Measurements from ENCODE around the gene FAM200B.
"Not testable (repeated sequence)": the region's sequence is repeated elsewhere in the genome, so short reads cannot be mapped to it uniquely, and the experiment has no call there.

FAM200B gene

DNA sequence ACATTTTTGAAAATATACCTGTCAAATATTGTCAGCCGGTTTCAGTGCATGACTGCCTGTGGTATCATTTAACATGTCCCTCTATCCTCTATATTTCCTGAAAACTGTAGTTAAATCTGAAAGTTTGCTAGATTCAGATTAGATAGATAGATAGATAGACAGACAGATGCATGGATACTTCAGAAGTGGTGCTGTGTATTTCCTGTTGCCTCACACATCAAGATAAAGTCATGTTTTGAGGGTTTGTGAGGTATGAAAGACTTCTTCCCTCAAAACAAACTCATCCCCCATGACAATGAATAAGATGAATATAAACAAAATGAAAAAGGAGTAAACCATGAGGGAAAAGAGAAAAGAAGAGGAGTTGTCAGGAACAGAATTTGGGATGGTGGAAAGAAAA is 15.2 kb downstream of the FAM200B start:
- DNase-seq (ENCODE audit: low spot score) = no peak

DNA sequence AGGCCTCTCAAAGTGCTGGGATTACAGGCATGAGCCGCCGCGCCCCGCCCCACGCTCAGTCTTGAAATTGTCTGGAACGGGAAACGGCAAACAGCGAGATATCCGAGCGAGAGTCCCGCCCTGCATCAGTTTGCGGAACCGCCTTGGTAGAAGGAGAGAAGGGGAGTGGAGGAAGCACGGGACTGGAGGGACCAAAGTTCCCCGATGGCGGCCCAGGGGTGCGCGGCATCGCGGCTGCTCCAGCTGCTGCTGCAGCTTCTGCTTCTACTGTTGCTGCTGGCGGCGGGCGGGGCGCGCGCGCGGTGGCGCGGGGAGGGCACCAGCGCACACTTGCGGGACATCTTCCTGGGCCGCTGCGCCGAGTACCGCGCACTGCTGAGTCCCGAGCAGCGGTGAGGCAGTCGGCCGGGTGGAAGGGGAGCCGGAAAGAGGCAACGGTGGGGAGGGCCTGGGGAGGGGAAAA is 21.3 kb downstream of the FAM200B start, which contains the start of gene BST1:
TSS of gene BST1 (plus strand) at position 125 of the 463 bp plus-strand sequence. CDS start at position 205, 80 bp downstream.
- DNase-seq (ENCODE audit: low spot score) = no peak

DNA sequence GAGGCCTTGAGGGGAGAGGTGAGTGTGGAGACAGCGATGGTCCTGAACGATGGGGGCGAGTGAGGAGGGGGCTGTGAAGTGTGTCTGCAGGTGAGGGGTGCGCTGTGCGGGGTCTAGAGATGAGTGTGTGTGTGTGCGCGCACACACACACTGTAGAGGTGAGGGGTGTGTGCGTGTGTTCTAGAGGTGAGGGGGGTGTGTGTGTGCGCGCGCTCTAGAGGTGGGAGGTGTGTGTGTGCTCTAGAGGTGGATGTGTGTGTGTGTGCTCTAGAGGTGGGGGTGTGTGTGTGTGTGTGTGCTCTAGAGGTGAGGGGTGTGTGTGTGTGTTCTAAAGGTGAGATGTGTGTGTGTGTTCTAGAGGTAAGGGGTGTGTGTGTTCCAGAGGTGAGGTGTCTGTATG is 21.8 kb downstream of the FAM200B start:
- DNase-seq (ENCODE audit: low spot score) = no peak

DNA sequence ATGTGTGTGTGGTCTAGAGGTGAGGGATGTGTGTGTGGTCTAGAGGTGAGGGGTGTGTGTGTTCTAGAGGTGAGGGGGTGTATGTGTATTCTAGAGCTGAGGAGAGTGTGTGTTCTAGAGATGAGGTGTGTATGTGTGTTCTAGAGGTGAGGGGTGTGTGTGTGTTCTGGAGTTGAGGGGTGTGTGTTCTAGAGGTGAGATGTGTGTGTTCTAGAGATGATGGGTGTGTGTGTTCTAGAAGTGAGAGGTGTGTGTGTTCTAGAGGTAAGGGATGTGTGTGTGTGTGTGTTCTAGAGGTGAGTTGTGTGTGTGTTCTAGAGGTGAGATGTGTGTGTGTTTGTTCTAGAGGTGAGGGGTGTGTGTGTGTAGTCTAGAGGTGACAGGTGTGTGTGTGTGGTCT is 22.5 kb downstream of the FAM200B start:
- no peak for DNase-seq (ENCODE audit: low spot score)

DNA sequence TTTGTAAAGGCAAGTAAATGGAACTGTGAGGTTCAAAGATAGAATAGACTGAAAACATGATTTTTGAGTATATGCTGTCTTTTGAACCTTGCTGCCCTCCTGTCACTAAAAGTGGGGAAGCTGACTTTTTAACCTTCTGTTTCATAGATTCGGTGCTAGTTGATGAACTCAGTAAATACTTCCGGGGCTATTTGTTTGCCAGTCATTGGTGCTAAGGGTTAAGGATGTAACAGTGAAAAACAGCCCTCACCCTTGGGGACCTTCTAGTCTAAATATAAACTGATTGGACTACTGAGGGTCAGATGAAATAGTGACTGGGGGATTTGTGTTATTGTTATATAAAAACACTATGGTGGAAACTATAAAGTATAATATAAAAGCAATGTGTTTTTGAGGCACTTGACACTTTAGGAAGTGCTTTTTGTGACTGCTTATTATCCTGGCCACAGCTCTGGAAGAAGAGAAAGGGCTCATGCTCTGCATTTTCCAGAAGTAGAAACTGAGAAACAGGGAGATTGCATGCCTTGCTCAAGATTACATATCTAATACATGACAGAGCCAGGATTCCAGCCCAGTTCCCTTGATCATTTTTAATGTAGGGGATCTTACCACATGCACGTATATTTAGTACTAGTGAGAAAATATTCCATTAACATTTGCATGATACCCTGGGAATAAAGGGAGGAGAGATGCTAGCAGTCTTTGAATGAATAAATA is 25.2 kb downstream of the FAM200B start:
- no peak for DNase-seq (ENCODE audit: low spot score)

DNA sequence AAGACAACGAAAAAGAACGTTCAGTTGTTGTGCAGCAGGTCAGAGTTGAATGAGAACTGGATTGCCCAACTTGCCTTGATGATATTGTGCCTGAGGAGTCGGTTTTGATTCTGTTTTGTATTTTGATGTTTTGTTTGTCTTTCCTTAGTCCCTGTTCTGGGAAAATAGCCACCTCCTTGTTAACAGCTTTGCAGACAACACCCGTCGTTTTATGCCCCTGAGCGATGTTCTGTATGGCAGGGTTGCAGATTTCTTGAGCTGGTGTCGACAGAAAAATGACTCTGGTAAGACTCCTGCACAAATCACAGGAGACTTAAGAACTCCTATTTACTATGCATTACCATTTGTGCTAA is 25.7 kb downstream of the FAM200B start:
- DNase-seq (ENCODE audit: low spot score) = no peak

DNA sequence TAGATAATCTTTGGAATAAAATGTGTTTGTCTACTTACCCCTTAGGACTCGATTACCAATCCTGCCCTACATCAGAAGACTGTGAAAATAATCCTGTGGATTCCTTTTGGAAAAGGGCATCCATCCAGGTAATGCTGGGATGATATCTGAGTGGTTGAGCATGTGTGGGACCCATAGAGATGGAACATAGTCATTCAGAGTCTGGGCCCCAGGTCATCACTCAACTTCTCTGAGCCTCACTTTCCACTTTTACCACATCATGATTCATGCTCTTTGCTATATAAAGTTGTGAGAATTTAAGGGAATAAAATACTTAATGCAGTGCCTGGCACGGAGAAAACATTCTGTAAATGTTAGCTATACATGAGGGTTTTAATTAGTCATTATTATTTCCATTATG is 30.1 kb downstream of the FAM200B start:
- DNase-seq (ENCODE audit: low spot score) = no peak

DNA sequence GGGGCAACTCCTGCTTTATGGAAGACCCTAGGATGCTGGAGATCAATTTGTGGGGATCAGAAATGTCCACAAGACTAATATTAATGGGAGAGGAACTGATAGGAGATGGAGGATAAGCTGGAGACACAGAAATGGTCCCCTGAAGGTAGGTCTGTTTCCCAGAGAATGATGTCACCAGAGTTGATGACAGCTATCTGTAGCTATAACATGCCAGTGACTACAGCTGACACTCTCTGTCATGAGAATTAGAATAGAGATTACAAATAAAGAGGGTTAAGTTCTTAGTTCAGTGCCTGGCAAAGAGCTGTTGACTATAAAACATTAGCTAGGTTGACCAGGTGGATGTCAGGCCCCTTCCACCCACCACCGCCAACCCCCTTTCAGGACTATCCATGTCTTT is 30.6 kb downstream of the FAM200B start:
- DNase-seq (ENCODE audit: low spot score) = no peak

DNA sequence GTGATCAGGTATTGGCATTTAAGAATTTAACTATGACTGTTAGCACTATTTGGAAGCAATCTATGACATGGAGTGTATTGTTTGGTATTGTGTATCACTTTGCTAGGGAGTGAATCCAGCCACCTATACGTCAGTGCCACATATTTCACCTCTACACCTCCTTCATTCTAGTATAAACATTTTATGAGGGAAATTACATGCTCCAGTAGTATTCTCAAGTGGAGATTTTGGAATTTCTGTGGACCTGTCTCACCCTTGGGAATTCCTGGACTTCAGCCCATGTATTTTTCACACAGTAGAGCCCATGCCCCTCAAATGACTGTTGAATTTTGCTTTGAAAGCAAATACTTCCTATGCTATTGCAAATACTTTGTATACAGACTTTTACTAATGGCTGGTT is 32.5 kb downstream of the FAM200B start:
- DNase-seq (ENCODE audit: low spot score) = no peak

DNA sequence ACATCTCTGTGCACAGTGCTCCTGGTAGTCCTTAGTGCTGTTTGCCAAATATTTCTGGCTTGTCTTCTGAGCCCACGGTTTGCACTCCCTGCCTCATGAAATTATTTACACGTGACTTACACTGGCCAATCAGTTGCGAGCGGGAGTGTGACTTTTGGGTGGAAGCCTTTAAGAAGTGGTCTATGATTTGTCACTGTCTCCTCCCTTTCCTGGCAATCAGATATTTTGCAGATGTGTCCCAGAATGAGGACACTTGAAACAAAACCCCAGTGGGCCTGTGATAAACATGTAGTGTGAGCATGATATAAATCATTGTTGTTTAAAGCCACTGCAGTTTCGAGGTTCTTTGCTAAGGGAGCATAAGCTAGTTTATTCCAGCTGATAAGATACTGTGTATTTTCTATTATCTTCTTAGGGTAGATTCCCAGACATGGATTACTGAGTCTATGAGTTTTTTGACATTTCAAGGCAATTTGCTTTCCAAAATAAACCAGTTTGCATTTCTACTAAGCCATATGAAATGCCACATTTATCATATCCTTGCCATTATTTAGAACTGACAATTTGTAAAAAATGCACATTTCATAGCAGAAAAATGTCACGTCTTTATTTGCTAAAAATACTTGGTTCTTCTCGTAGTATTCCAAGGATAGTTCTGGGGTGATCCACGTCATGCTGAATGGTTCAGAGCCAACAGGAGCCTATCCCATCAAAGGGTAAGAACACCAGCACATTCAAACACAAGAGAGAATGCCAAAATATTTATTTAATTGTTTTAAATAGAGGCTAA is 33.2 kb downstream of the FAM200B start:
- DNase-seq (ENCODE audit: low spot score) = no peak

DNA sequence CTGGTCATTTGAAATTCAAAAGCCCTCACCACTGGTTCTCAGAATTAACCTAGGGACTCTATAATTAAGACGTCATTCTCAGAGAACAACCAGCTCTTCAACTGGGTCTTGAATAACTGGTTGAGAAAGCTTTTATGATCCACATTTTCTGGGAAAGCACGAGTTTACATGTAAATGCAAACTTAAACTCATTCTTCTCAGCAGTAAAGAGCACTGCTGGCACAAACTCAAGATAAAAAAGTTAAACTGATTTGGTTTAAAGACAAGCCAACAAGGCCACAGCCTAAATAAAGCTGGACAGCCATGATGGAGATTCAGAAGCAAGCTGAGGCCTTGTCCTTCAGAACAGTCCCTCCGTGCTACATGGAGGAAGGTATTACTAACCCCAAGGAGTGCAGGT is 34.5 kb downstream of the FAM200B start:
- no peak for DNase-seq (ENCODE audit: low spot score)

DNA sequence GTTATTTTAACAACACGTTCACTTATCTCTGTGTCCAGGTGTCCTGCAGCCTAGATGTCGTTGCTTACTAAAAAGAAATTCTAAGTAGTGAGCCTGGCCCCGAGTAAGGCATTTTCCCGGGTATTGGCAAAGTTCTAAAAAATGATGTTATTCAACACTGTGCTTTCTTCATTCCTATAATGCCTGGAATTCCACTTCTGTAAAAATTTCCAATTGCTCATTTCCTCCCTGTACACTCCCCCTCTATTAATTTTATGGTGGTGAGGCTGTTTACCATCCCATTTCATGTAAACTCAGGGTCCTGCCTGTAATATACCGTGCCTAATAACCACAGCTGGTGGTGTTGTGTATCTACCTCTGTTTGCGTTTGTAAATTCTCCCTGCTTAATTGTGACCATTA is 35.5 kb downstream of the FAM200B start:
- DNase-seq (ENCODE audit: low spot score) = no peak

DNA sequence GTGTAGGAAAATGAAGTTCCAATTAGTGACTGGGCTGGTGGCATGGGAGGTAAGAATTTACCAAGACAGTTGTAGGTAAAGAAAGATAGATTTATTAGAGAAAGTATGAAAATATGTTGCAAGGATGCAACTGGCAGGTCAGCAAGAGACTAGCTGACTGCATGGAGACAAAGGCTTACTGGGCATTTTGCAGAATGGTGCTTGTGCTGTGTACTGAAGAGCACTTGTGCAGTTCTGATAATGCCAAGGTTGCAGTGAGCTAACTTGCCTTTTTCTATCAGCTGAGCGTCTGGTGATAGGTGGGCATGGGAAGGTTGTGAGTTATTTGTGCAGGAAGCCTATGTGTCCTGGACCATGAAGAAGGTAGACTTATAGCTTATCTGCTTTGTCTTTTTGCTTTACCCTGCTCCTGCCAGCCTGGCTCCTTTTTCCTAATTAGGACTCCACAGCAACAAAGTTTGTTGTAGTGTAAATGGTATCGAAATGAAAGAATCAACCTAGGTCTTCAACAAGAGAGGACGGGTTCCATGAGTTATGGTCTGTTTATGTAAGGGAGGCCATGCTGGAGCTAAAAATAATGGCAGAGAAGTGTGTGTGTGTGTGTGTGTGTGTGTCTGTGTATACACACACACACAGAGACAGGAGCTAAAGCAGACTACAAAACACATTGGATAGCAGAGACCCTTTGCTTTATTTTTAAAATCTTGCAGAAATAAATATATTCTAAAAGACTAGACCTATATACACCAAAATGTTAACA is 36.2 kb downstream of the FAM200B start:
- no peak for DNase-seq (ENCODE audit: low spot score)

DNA sequence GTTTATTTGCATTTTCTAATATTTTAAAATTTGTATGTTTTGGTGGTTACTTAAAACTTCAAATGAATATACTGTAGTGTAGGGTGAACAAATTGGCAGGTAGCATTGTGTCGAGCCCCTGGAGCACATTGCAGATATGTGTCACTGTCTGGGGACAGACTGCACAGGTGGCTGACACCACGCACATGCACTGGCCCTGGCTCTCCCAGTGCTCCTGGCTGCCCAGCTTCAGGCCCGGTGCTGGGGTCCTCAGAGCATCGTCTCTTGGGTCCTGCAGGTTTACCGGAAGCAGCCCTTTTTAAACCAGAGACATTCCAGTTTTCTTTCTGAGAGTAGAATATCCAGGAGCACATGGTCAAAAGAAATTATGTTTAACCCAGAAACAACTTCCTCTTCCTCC is 36.8 kb downstream of the FAM200B start:
- no peak for DNase-seq (ENCODE audit: low spot score)

DNA sequence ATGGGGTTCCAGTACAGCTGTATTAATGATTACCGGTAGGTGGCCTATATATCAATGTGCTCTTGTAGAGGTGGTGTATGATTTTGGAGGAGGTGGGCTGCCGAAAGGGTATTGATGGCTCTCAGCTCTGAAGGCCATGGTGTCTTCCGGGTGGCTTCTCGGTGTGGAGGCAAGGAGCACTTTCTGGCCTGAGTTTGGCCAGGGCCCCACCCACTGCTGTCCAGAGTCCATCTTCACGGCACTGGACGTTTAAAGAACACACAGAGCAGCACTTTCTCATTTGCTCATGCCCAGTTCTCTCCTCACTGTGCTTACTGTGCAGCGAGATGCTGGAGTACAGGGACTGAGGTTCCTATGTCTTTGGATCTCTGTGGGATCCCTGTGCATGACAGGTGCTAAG is 37.3 kb downstream of the FAM200B start:
- DNase-seq (ENCODE audit: low spot score) = no peak

DNA sequence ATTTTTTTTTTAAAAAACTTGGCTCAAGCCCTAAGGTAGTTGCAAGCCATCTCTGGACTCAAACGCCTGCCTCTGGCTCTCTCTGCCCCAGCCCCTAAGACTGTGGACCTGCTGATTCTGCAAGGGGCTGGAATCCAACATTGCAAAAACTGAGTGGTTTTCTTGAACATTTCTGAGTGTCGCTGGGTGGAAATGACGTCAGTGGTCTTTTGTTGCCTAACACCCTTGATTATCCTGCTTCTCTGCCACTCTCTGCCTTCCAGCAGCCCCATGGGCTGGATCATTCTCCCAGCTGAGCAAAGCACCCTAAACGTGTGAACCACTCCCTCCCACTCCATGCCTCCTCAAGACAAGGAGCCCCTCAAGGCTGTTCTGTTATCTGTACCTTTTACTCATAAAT is 37.9 kb downstream of the FAM200B start:
- no peak for DNase-seq (ENCODE audit: low spot score)

DNA sequence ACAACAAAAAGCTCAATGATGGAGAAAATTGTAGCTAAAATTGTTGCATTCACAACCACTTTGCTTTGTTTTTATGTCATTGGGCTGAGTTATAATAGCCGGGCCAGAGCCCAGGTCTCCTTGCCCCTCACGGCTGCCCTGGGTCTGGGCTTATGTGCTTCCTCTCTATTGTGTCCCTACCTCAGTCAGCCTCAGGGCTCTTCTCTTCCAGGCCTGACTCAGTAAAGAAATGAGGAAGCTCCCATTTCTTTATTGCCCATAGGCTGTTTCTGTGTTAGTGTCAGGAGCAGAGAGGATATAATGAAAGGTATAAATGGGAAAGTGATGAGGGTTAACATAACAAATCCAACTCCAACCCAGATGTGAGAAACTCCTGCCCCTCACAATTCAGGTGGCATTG is 39.2 kb downstream of the FAM200B start:
- no peak for DNase-seq (ENCODE audit: low spot score)

DNA sequence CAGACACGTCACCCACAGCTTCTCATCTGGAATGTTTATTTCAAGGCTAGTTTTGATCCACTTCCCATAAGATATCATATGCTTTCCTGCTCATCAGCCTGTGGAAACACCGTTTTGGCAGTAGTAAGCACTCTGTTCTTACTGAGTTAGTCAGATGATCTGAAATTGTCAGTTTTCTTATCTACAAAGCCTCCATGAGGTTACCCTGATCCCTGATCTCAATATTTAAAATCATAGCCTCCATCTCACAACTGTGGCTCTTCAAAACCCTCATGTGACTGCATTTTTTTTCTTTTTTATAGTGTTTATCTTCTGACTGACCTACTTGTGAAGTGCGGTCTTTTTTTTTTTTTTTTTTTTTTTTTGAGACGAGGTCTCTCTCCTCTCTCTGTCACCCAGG is 44.0 kb downstream of the FAM200B start:
- DNase-seq (ENCODE audit: low spot score) = no peak

DNA sequence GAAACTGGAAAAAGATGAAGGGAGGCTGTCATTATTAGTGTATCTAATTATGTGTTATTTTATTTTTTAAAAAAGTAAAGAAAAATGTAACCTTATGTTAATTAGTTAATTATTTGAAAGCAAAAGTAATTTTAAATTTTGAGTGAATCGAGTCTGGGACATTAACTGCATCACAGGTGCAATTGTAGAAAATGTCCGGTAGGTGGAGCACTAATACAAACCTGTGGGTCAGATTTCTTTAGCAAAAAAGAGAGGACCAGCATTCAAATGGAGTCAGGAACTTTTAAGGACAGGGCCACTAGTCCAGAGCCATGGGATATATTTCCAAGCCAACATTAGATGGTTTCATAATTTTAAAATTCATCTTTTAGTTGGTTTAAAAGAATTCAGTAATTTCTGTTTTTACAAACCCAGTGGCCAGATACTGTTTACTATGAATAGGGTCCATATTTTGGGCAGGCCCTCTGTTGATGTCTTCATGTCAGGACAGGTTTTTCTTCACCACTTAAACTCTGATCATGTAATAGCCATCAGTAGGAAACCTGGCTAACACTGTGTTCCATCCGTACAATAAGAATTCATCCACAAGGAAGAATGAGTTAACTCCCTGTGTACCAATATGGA is 48.4 kb downstream of the FAM200B start:
- peak; percentile 63 for DNase-seq (ENCODE audit: low spot score)

DNA sequence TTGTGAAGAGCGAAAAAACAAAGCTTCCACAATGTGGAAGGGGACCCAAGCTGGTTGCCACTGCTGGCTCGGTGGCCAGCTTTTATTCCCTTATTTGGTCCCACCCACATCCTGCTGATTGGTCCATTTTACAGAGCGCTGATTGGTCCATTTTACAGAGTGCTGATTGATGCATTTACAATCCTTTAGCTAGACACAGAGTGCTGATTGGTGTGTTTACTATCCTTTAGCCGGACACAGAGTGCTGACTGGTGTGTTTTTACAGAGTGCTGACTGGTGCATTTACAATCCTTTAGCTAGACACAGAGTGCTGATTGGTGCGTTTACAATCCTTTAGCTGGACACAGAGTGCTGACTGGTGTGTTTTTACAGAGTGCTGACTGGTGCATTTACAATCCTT is 51.4 kb downstream of the FAM200B start:
- not testable (repeated sequence) for DNase-seq (ENCODE audit: low spot score)

DNA sequence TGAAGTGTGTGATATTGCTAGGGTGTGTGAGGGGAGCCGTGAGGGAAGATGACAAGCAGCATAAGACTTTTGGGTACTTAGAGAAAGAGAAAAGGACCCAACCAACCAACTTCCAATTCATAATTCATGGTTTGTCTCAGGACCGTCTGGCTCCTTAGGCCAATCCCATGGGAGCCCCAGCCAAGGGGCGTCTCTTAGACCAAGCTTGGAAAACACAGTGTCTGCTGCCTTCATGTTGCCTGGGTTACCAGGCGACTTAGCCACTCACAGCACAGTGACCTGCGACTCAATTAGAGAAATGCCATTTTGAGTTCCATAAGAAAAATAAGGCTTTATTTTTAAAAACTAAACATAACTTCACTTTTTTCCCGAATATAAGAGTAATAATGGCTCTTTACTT is 53.9 kb downstream of the FAM200B start:
- DNase-seq (ENCODE audit: low spot score) = no peak

DNA sequence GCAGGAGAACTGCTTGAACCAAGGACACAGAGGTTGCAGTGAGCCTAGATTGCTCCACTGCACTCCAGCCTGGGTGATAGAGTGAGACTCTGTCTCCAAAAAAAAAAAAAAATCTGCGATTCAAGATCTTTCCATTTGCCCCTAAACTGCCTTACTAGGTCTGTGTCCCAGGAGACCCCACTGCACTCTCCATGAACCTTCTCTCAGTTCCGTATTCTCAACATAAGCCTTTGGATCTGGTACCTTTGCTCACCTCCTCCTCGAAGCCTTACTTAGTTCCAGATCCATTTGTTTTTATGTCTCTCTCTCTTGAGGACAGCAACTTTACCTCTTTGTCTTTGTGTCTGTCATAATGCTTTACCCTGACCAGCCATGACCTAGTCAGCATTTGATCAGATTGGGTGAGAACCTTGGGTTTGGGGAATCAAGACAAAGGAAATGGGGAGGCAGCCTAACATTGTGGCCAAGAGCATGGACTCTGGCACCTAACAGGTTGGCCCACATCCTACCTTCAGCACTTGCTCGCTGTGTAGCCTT is 55.0 kb downstream of the FAM200B start:
- no peak for DNase-seq (ENCODE audit: low spot score)

Measured in RKO (cell line).